ENCODE measurements around the gene ZKSCAN2. TPM values are rescaled to one million over a fixed set of nuclear protein-coding genes. Genes with fewer than 3 reads are reported as not detected.

ZKSCAN2 gene
- total RNA-seq, 1 donor from 2014 or later, result 9.1 TPM

DNA sequence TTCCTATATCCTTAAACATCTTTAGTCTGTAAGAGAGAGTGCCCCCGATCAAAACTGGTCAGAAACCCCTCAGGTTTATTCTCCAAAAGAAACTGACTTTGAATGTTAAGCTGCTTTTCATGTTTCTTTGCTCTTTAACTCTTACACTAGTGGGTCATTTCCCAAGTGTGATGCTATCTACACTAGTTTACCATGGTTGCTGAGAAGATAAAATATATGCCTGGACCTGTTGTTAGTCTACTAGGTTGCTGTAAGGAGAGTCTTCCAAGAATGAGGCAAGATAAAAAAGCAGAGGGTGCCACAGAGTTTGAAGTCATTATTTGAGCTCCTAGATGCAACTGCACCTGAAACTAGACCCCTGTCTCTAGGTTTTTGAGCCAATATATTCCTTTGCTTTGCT lies 12.2 kb upstream of the ZKSCAN2 start:
- no peak for TF ChIP-seq CTCF (IDR thresholded peaks at IDR 0.05)
- H3K4me1 Mint-ChIP-seq (ENCODE audit: unreplicated experiment), result no peaks in the 10 kb centered on the region
- H3K36me3 Mint-ChIP-seq (ENCODE audit: unreplicated experiment), result peaks cover 8% of the 10 kb centered on the region
- no peaks in the 10 kb centered on the region for H3K27me3 Mint-ChIP-seq (ENCODE audit: unreplicated experiment)
- H3K4me3 Mint-ChIP-seq (ENCODE audit: unreplicated experiment), result no peak overlapping the region
- no peak for DNase-seq (ENCODE audit: extremely low spot score, unreplicated experiment)
- no peaks in the 10 kb centered on the region for H3K9me3 Mint-ChIP-seq (ENCODE audit: unreplicated experiment)
- H3K27ac Mint-ChIP-seq (ENCODE audit: unreplicated experiment), result no peak overlapping the region

DNA sequence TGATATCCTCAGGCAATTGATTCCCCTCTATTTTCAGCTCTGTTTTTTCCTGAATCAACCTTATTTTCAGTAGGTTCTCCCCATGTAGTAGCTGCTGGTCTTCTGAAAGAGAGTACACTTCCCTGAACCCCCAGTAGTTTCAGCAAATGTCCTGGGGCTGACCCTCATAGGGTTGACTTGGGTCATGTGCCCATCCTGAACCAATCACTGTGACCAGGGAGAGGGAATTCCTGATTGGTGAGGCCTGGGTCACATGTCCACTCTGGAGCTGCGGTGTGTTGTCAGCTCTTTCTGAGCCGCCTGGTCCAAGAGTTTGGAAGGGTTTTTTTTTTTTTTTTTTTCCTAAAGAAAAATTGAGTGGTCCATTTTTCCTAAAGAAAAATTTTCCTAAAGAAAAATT lies 8.3 kb upstream of the ZKSCAN2 start:
- H3K27ac Mint-ChIP-seq (ENCODE audit: unreplicated experiment), result no peak overlapping the region
- no peak for TF ChIP-seq CTCF (IDR thresholded peaks at IDR 0.05)
- DNase-seq (ENCODE audit: extremely low spot score, unreplicated experiment), result no peak
- H3K4me3 Mint-ChIP-seq (ENCODE audit: unreplicated experiment), result no peak overlapping the region
- no peaks in the 10 kb centered on the region for H3K27me3 Mint-ChIP-seq (ENCODE audit: unreplicated experiment)
- H3K9me3 Mint-ChIP-seq (ENCODE audit: unreplicated experiment), result no peaks in the 10 kb centered on the region
- no peaks in the 10 kb centered on the region for H3K4me1 Mint-ChIP-seq (ENCODE audit: unreplicated experiment)
- H3K36me3 Mint-ChIP-seq (ENCODE audit: unreplicated experiment), result peaks cover 12% of the 10 kb centered on the region

GRCh38 chr16:25264597-25264996 lies 7.0 kb upstream of the ZKSCAN2 start:
- no peaks in the 10 kb centered on the region for H3K9me3 Mint-ChIP-seq (ENCODE audit: unreplicated experiment)

DNA sequence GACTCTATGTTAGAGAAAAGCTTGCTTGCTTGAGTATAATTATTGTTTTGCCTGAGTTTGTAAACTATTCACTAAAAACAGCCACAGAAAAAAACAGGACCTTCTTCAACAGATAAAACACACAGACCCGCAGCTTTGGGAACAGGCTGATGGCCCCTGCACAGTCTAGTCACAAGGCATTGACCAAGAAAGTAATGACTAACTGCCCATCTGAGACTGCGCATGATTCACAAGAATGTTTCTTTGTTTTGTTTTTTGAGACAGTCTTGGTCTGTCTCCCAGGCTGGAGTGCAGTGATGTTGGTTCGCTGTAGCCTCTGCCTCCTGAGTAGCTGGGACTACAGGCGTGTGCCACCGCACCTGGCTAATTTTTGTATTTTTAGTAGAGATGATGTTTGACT lies 2.8 kb upstream of the ZKSCAN2 start:
- no peak overlapping the region for H3K27ac Mint-ChIP-seq (ENCODE audit: unreplicated experiment)
- H3K4me3 Mint-ChIP-seq (ENCODE audit: unreplicated experiment), result no peak overlapping the region
- peaks cover 36% of the 10 kb centered on the region for H3K4me1 Mint-ChIP-seq (ENCODE audit: unreplicated experiment)
- TF ChIP-seq CTCF (IDR thresholded peaks at IDR 0.05), result no peak
- H3K36me3 Mint-ChIP-seq (ENCODE audit: unreplicated experiment), result peaks cover 4% of the 10 kb centered on the region
- no peaks in the 10 kb centered on the region for H3K27me3 Mint-ChIP-seq (ENCODE audit: unreplicated experiment)
- H3K9me3 Mint-ChIP-seq (ENCODE audit: unreplicated experiment), result no peaks in the 10 kb centered on the region
- DNase-seq (ENCODE audit: extremely low spot score, unreplicated experiment), result no peak

More at GRCh38 chr16:25264597-25264996, 7.0 kb upstream of the ZKSCAN2 start:
- TF ChIP-seq CTCF (IDR thresholded peaks at IDR 0.05), result no peak
- H3K27me3 Mint-ChIP-seq (ENCODE audit: unreplicated experiment), result no peaks in the 10 kb centered on the region
- H3K36me3 Mint-ChIP-seq (ENCODE audit: unreplicated experiment), result peaks cover 12% of the 10 kb centered on the region
- H3K4me3 Mint-ChIP-seq (ENCODE audit: unreplicated experiment), result no peak overlapping the region
- no peak overlapping the region for H3K27ac Mint-ChIP-seq (ENCODE audit: unreplicated experiment)
- H3K4me1 Mint-ChIP-seq (ENCODE audit: unreplicated experiment), result peaks cover 5% of the 10 kb centered on the region
- DNase-seq (ENCODE audit: extremely low spot score, unreplicated experiment), result no peak

- H3K4me1 Mint-ChIP-seq (ENCODE audit: unreplicated experiment), result peaks cover 40% of the 10 kb centered on the region
- no peaks in the 10 kb centered on the region for H3K9me3 Mint-ChIP-seq (ENCODE audit: unreplicated experiment)
- H3K27me3 Mint-ChIP-seq (ENCODE audit: unreplicated experiment), result no peaks in the 10 kb centered on the region
- peak overlapping the region; percentile 99 for H3K27ac Mint-ChIP-seq (ENCODE audit: unreplicated experiment)
- peak overlapping the region; percentile 94 for H3K4me3 Mint-ChIP-seq (ENCODE audit: unreplicated experiment)
- no peak for TF ChIP-seq CTCF (IDR thresholded peaks at IDR 0.05)
- peaks cover 6% of the 10 kb centered on the region for H3K36me3 Mint-ChIP-seq (ENCODE audit: unreplicated experiment)
- DNase-seq (ENCODE audit: extremely low spot score, unreplicated experiment), result no peak
Observed at GRCh38 chr16:25258861-25259179, 1.2 kb upstream of the ZKSCAN2 start.

All from osteocyte (in vitro differentiated cells).